ENCODE measurements around the gene SYNE2.

GRCh38 chr14:64260418-64260817, 407.6 kb downstream of the SYNE2 start:
- TF ChIP-seq CTCF (IDR thresholded peaks at IDR 0.05), result no peak
- no peak for TF ChIP-seq EZH2phosphoT487 (IDR thresholded peaks at IDR 0.05)

Data from neural progenitor cell (in vitro differentiated cells).